Chondrocyte (in vitro differentiated cells): ENCODE measurements around the gene NINJ2. TPM values are rescaled to one million over a fixed set of nuclear protein-coding genes. Genes with fewer than 3 reads are reported as not detected.

Experiments used
- DNase-seq: peaks from one replicate; pipeline ENCODE4 v3.0.0; 2021; ENCODE audit warnings: mixed read lengths, low spot score
- H3K27ac Mint-ChIP-seq: one replicate; pipeline ENCODE4 v1.8.0; 2021; ENCODE audit warnings: mild to moderate bottlenecking, moderate library complexity, mixed read lengths; ENCODE audit not compliant: unreplicated experiment
- H3K27me3 Mint-ChIP-seq: 2 replicates; pipeline ENCODE4 v1.8.0; 2021; ENCODE audit warnings: low read depth, mixed read lengths
- H3K36me3 Mint-ChIP-seq: 2 replicates; pipeline ENCODE4 v1.8.0; 2021; ENCODE audit warnings: low read depth, mixed read lengths
- H3K4me1 Mint-ChIP-seq: 2 replicates; pipeline ENCODE4 v1.8.0; 2021; ENCODE audit warnings: low read depth, mild to moderate bottlenecking, mixed read lengths
- H3K4me3 Mint-ChIP-seq: one replicate; pipeline ENCODE4 v1.8.0; 2021; ENCODE audit warnings: mild to moderate bottlenecking, moderate library complexity, mixed read lengths; ENCODE audit not compliant: unreplicated experiment
- H3K9me3 Mint-ChIP-seq: 2 replicates; pipeline ENCODE4 v1.8.0; 2021; ENCODE audit warnings: low read depth, mixed read lengths
- CTCF ChIP-seq: fragments of 200-600 bp; sonication (generic); IDR thresholded peaks from 2 replicates; pipeline ENCODE4 v1.5.0; 2021; ENCODE audit warnings: antibody characterized with exemption, mild to moderate bottlenecking, moderate library complexity
- total RNA-seq: library from RNA; stranded (reverse); gene quantifications from 3 replicates; pipeline ENCODE4 v1.2.1, GENCODE V29; 2021

NINJ2 gene
- total RNA-seq, 1 donor from 2014 or later = 2.1 TPM

- Mint-ChIP-seq H3K27me3 (no peaks in the 10 kb centered on the region), H3K36me3 (peaks cover 2% of the 10 kb centered on the region), H3K9me3 (peaks cover 9% of the 10 kb centered on the region), H3K4me1 (peaks cover 5% of the 10 kb centered on the region), H3K4me3 (no peak overlapping the region), H3K27ac (no peak overlapping the region)
- TF ChIP-seq CTCF = no peak
- no peak for DNase-seq
Observed at GRCh38 chr12:693934-694533, 30.8 kb upstream of the NINJ2 start.

- Mint-ChIP-seq H3K27ac (no peak overlapping the region), H3K27me3 (no peaks in the 10 kb centered on the region), H3K36me3 (no peaks in the 10 kb centered on the region), H3K9me3 (no peaks in the 10 kb centered on the region), H3K4me1 (peaks cover 5% of the 10 kb centered on the region), H3K4me3 (no peak overlapping the region)
- TF ChIP-seq CTCF = no peak
- DNase-seq = no peak
Observed at GRCh38 chr12:692274-692673, 29.0 kb upstream of the NINJ2 start.

GRCh38 chr12:690466-690865 is 27.2 kb upstream of the NINJ2 start:
- Mint-ChIP-seq H3K27ac (no peak overlapping the region), H3K36me3 (no peaks in the 10 kb centered on the region), H3K9me3 (no peaks in the 10 kb centered on the region), H3K4me1 (peaks cover 8% of the 10 kb centered on the region), H3K27me3 (no peaks in the 10 kb centered on the region), H3K4me3 (no peak overlapping the region)
- no peak for TF ChIP-seq CTCF
- no peak for DNase-seq

- Mint-ChIP-seq H3K9me3 (no peaks in the 10 kb centered on the region), H3K36me3 (no peaks in the 10 kb centered on the region), H3K4me3 (no peak overlapping the region), H3K27me3 (no peaks in the 10 kb centered on the region), H3K27ac (peak overlapping the region; percentile 54), H3K4me1 (peaks cover 9% of the 10 kb centered on the region)
- DNase-seq = no peak
- no peak for TF ChIP-seq CTCF
Observed at GRCh38 chr12:685388-685787, 22.1 kb upstream of the NINJ2 start.

GRCh38 chr12:684416-684815 is 21.2 kb upstream of the NINJ2 start:
- no peaks in the 10 kb centered on the region for H3K27me3 Mint-ChIP-seq
- no peaks in the 10 kb centered on the region for H3K36me3 Mint-ChIP-seq
- H3K4me1 Mint-ChIP-seq = peaks cover 9% of the 10 kb centered on the region
- H3K27ac Mint-ChIP-seq = no peak overlapping the region
- TF ChIP-seq CTCF = no peak
- H3K9me3 Mint-ChIP-seq = no peaks in the 10 kb centered on the region
- H3K4me3 Mint-ChIP-seq = no peak overlapping the region
- DNase-seq = no peak
